Fibroblast of lung (primary cell): ENCODE results near the gene ZBTB8B. TPM values are rescaled to one million over a fixed set of nuclear protein-coding genes. Genes with fewer than 3 reads are reported as not detected.

Source experiments
- DNase-seq, 2 donors: peaks; one replicate each; pipeline versions ENCODE4 v3.0.0 to v3.0.0-alpha.2; 2010; ENCODE audit warnings: low read depth in 2 of 2
- H2AFZ ChIP-seq: 2 replicates; pipeline ENCODE4 v1.5.1; 2012; ENCODE audit warnings: low read length, control low read depth, inconsistent platforms
- H3K27ac ChIP-seq: 2 replicates; pipeline ENCODE4 v1.5.1; 2011; ENCODE audit warnings: low read length, control low read depth; ENCODE audit not compliant: insufficient read depth
- H3K27me3 ChIP-seq: 2 replicates; pipeline ENCODE4 v1.5.1; 2011; ENCODE audit warnings: mild to moderate bottlenecking, low read length; ENCODE audit not compliant: control insufficient read depth, insufficient read depth
- H3K36me3 ChIP-seq: 2 replicates; pipeline ENCODE4 v1.5.1; 2011; ENCODE audit warnings: low read length; ENCODE audit not compliant: control insufficient read depth, insufficient read depth
- H3K4me1 ChIP-seq: 2 replicates; pipeline ENCODE4 v1.5.1; 2011; ENCODE audit warnings: low read length; ENCODE audit not compliant: control insufficient read depth, insufficient read depth; ENCODE audit errors: extremely low read depth
- H3K4me2 ChIP-seq: 2 replicates; pipeline ENCODE4 v1.5.1; 2011; ENCODE audit warnings: low read length, control low read depth; ENCODE audit not compliant: insufficient read depth; ENCODE audit errors: extremely low read depth
- H3K4me3 ChIP-seq, 4 experiments: fragments of 200-600 bp in 1 of 4; sonication (generic) in 1 of 4; replicated peaks in 1 of 4; 2 replicates each; pipeline ENCODE4 v1.5.1; 2011 to 2016; ENCODE audit warnings: low read length in 4 of 4, low read depth in 3 of 4, mild to moderate bottlenecking in 3 of 4, control low read depth in 2 of 4, inconsistent platforms in 1 of 4, mixed read lengths in 1 of 4; ENCODE audit not compliant: insufficient read depth in 1 of 4; ENCODE audit errors: control extremely low read depth in 1 of 4
- H3K79me2 ChIP-seq: 2 replicates; pipeline ENCODE4 v1.5.1; 2012; ENCODE audit warnings: mild to moderate bottlenecking, low read length, inconsistent platforms; ENCODE audit not compliant: control insufficient read depth, insufficient read depth
- H3K9ac ChIP-seq: 2 replicates; pipeline ENCODE4 v1.5.1; 2011; ENCODE audit warnings: mild to moderate bottlenecking, low read length, control low read depth; ENCODE audit not compliant: insufficient read depth
- H3K9me3 ChIP-seq: 2 replicates; pipeline ENCODE4 v1.5.1; 2012; ENCODE audit warnings: low read depth, low read length; ENCODE audit not compliant: control insufficient read depth, insufficient read depth
- H4K20me1 ChIP-seq: 2 replicates; pipeline ENCODE4 v1.5.1; 2011; ENCODE audit warnings: low read length; ENCODE audit not compliant: control insufficient read depth, insufficient read depth; ENCODE audit errors: extremely low read depth
- EZH2 ChIP-seq: IDR thresholded peaks from 2 replicates; pipeline ENCODE4 v1.5.1; 2012; ENCODE audit warnings: low read length, control low read depth, mild to moderate bottlenecking; ENCODE audit errors: missing control alignments
- polyA plus RNA-seq, 2 donors: library from polyadenylated mRNA; depleted of rRNA in 1 of 2; stranded (reverse) in 1 of 2; unstranded in 1 of 2; fragments of >200 nt; gene quantifications; 2 replicates each; pipeline ENCODE4 v1.2.1, GENCODE V29; 2011 to 2012; ENCODE audit warnings: missing spikeins in 1 of 2
- total RNA-seq: library from RNA; depleted of rRNA; stranded (reverse); fragments of >200 nt; gene quantifications from 2 replicates; pipeline ENCODE4 v1.2.1, GENCODE V29; 2014
- TF ChIP-seq, protein P1 (sequence below), 2 donors: IDR thresholded peaks in 1 of 2; conservative IDR thresholded peaks in 1 of 2; 1 replicate in 1 of 2; 2 replicates in 1 of 2; pipeline ENCODE4 v1.5.1; 2011 to 2012; ENCODE audit warnings: low read length in 2 of 2, control low read depth in 1 of 2, inconsistent platforms in 1 of 2, low read depth in 1 of 2, mild to moderate bottlenecking in 1 of 2

ZBTB8B gene
- total and polyA plus RNA-seq, 2 donors (not counting 1 experiment from before 2014, with no cell fraction given) = not detected

DNA sequence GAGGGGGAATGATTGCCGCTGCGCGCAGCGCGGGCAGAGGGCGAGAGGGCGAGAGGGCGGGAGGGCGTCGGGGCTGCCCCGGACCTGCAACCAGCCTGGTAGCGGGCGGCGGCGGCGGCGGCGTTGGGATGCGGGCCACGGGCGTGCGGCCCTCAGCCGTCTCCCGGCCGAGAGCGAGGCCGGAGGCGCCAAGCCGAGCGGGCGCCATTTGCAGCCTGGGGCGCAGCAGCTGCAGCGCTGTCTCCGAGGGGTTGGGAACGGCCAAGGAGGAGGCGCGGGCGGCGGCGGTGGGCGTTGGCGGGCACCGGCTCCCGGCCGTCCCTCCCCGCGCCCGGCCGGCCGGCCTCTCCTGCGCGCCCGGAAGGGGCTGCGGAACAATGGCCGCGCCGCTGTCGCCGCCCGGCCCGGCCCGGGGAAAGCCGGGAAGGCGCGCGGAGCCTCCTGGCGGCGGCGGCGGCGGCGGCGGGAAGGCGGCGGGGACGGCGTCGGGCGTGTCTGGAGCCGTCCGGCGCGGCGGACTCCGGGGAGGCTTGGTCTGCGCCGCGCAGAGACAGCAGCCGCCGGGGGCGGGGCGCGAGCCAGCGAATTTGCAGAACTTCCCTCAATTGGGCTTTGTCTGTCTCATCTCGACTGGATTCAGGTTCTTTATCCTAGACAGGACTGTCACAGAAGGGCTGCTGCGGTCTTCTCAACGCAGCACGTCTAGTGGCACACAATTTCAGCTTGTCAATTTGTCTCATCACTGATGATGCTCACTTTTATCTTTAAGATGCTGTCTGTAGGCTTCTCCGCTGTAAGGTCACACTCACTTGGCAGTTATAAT, 35.7 kb downstream of the ZBTB8B start:
- H3K79me2 ChIP-seq = no peaks in the 10 kb centered on the region
- no peaks in the 10 kb centered on the region for H3K27me3 ChIP-seq
- H3K4me2 ChIP-seq = peak overlapping the region; percentile 88
- H3K9me3 ChIP-seq = no peaks in the 10 kb centered on the region
- H2AFZ ChIP-seq = peak overlapping the region; percentile 98
- H3K4me3 ChIP-seq = peak overlapping the region; percentile 47 to 79 (median 60)
- H4K20me1 ChIP-seq = no peaks in the 10 kb centered on the region
- TF ChIP-seq, protein P1, sequence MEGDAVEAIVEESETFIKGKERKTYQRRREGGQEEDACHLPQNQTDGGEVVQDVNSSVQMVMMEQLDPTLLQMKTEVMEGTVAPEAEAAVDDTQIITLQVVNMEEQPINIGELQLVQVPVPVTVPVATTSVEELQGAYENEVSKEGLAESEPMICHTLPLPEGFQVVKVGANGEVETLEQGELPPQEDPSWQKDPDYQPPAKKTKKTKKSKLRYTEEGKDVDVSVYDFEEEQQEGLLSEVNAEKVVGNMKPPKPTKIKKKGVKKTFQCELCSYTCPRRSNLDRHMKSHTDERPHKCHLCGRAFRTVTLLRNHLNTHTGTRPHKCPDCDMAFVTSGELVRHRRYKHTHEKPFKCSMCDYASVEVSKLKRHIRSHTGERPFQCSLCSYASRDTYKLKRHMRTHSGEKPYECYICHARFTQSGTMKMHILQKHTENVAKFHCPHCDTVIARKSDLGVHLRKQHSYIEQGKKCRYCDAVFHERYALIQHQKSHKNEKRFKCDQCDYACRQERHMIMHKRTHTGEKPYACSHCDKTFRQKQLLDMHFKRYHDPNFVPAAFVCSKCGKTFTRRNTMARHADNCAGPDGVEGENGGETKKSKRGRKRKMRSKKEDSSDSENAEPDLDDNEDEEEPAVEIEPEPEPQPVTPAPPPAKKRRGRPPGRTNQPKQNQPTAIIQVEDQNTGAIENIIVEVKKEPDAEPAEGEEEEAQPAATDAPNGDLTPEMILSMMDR (conservative IDR thresholded peaks at IDR 0.05 in 1 of 2, IDR thresholded peaks at IDR 0.05 in 1 of 2; ENCODE audit: low read depth in 1 of 2, low read length in 2 of 2) = no peak
- no peak for TF ChIP-seq EZH2
- H3K36me3 ChIP-seq = no peaks in the 10 kb centered on the region
- peak overlapping the region; percentile 27 for H3K27ac ChIP-seq
- DNase-seq = peak; percentile 49 to 58
- peak overlapping the region; percentile 77 for H3K9ac ChIP-seq
- no peaks in the 10 kb centered on the region for H3K4me1 ChIP-seq

DNA sequence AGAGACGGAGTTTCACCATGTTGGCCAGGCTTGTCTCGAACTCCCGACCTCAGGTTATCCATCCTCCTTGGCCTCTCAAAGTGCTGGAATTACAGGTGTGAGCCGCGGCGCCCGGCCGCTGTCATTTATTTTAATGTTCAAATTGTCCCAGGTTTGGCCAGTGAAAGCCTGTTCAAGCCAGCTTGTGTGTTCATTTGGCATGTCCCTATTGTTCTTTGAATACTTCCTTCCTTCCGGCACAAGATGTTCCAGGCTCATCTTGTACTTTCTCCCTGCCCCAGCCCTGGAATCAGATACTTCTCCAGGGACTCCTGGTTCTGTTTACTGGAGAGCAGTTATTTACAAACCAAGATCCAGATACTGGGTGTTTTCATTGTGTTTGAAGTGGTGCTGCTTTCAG, 37.0 kb downstream of the ZBTB8B start:
- Histone ChIP-seq H3K27ac (no peak overlapping the region), H3K9me3 (no peaks in the 10 kb centered on the region), H3K4me3 (no peak overlapping the region), H3K4me1 (no peaks in the 10 kb centered on the region), H2AFZ (no peak overlapping the region), H3K36me3 (no peaks in the 10 kb centered on the region), H3K27me3 (no peaks in the 10 kb centered on the region), H3K4me2 (no peak overlapping the region), H3K79me2 (no peaks in the 10 kb centered on the region), H4K20me1 (no peaks in the 10 kb centered on the region), H3K9ac (no peak overlapping the region)
- no peak for TF ChIP-seq EZH2
- TF ChIP-seq, protein P1 (conservative IDR thresholded peaks at IDR 0.05 in 1 of 2, IDR thresholded peaks at IDR 0.05 in 1 of 2; ENCODE audit: low read depth in 1 of 2, low read length in 2 of 2) = no peak
- no peak for DNase-seq

DNA sequence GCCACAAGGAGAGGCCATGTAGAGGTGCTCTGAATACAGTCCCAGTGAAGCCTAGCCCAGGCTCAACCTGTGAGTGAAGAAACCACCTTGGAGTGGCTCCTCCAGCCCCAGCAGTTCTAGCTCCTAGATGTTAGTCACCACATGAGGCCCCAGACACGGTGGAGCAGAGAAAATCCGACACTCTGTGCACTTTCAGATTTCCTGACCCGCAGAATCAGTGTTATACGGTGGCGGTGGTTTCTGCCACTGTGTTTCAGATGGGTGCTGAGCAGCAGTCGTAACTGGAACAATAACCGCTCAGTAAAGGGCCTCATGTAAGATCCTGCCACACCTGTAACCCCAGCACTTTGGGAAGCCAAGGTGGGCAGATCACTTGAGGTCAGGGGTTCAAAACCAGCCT, 38.3 kb downstream of the ZBTB8B start:
- no peak for TF ChIP-seq EZH2
- TF ChIP-seq, protein P1 (conservative IDR thresholded peaks at IDR 0.05 in 1 of 2, IDR thresholded peaks at IDR 0.05 in 1 of 2; ENCODE audit: low read depth in 1 of 2, low read length in 2 of 2) = no peak
- H3K27ac ChIP-seq = no peak overlapping the region
- no peaks in the 10 kb centered on the region for H3K4me1 ChIP-seq
- no peak overlapping the region for H3K4me3 ChIP-seq
- H3K9me3 ChIP-seq = no peaks in the 10 kb centered on the region
- no peaks in the 10 kb centered on the region for H3K79me2 ChIP-seq
- H2AFZ ChIP-seq = no peak overlapping the region
- no peak overlapping the region for H3K9ac ChIP-seq
- H4K20me1 ChIP-seq = no peaks in the 10 kb centered on the region
- no peaks in the 10 kb centered on the region for H3K36me3 ChIP-seq
- H3K4me2 ChIP-seq = no peak overlapping the region
- DNase-seq = no peak
- H3K27me3 ChIP-seq = no peaks in the 10 kb centered on the region
